CD4-positive, alpha-beta T cell treated with Interleukin-12 subunit alpha and Interleukin-12 subunit beta, for 1 hour (primary cell): Measurements from ENCODE around the gene REV1.
"Not testable (repeated sequence)": the region's sequence is repeated elsewhere in the genome, so short reads cannot be mapped to it uniquely, and the experiment has no call there.

Source experiments
- DNase-seq: peaks from one replicate; pipeline ENCODE4 v3.0.0-alpha.2; 2020

REV1 gene

GRCh38 chr2:99399795-99400194 is 90.0 kb downstream of the REV1 start:
- no peak for DNase-seq

- DNase-seq: no peak
Observed at GRCh38 chr2:99399063-99399462, 90.8 kb downstream of the REV1 start.

- DNase-seq: no peak
Observed at GRCh38 chr2:99398303-99398702, 91.5 kb downstream of the REV1 start.

GRCh38 chr2:99397266-99397920 is 92.4 kb downstream of the REV1 start:
- no peak for DNase-seq

GRCh38 chr2:99395589-99396130 is 94.2 kb downstream of the REV1 start:
- no peak for DNase-seq

DNA sequence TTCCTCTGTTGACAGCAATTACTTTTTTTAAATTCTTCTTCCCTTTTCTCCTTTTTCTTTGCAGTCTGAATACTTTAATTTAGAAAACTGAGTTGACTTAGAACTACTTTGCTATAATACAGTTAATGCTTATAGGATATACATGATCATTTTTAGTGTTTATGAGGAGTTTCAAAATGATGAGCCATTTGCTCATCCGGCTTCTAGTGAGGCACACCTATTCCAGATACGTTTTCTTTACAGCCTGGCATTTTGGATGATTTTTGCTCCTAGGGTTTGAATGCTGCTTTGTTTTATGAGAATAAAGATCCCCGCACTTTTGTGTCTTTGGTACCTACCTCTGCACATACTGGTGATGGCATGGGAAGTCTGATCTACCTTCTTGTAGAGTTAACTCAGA is 99.9 kb downstream of the REV1 start:
- no peak for DNase-seq

GRCh38 chr2:99389371-99389770 is 100.4 kb downstream of the REV1 start:
- no peak for DNase-seq

DNA sequence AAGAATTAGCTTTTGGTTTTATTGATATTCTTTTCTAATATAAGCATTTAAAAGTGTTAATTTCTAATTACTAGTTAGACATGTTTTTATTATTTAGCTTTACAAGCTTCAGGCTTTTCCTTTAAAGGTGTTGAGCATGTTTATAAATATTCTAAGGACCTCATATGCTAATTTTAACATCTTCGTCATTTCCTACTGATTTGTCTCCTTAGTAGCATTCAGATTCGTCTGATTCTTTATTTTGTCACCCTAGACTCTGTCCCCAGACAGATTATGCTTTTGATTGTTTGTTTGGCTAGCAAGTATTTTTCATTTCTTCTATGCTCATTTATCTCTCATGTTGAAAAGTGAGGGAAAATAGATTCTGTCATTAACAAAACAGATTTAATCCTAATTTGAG is 100.9 kb downstream of the REV1 start:
- DNase-seq: no peak

GRCh38 chr2:99386011-99386410 is 103.8 kb downstream of the REV1 start:
- DNase-seq: no peak

- DNase-seq: no peak
Observed at GRCh38 chr2:99382143-99382542, 107.7 kb downstream of the REV1 start.

DNA sequence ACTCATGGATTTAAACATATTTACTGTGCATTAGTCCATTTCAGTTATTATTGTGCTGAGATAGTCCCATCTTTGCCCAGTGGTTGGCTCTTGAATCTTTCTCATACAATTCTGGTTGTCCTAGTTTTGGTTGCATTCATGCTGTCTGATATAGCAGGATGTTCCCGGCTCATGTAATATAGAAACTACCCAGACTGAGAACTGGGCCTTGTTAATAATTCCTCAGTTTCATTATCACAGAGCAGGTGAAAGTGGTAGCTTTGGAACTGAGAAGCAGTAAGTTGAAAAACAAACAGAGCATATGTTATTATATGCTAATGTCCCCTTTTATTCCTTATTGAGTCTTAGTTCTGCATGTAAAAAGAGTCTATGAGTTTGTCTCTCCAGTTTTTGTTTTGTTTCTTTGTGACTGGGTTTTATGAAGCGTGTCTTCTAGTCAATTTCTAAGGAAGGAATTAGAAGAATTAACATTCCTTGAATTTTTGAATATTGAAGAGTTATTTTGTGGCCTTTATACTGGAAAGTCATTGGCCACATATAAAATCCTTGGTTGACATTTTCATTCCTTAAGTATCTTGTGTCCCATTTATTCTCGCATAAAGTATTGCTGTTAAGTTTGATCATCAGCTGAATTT is 109.3 kb downstream of the REV1 start:
- DNase-seq: no peak

DNA sequence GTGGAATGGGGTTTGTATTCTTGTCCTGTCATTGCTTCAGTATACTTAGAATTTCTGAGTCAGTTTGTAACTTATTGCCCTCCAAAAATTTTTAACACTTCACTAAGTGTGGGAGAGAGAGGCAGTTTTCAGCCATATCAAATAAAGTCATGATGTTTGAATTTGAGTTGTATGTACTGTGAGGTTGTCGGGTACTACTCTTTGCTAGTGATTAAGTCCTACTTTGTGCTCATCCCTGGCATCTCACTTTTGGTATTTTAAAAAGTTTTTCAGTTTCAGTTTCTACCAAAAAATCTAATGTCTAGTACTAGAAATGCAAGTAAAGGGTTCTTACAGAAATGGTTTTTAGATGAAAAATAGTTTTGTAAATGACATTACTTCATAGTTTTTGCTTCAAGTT is 111.9 kb downstream of the REV1 start:
- DNase-seq: no peak

GRCh38 chr2:99376254-99376864 is 113.5 kb downstream of the REV1 start:
- DNase-seq: no peak

- DNase-seq: no peak
Observed at GRCh38 chr2:99374747-99375146, 115.1 kb downstream of the REV1 start.

DNA sequence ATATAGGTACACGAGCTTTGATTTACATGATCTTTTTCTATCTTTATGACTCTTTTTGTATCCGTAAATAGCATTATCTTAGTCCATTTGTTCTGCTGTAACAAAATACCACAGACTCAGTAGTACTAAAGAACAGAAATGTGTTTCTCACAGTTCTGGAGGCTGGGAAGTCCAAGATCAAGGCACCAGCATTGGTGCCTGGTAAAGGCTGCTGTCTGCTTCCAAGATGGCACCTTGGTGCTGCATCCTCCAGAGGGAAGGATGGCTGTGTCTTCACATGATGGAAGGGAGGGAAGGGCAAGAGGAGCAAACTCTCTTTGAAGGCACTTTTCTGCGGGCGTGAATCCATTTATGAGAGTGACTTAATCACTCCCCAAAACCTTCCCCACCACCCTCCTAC is 116.7 kb downstream of the REV1 start:
- no peak for DNase-seq

GRCh38 chr2:99368854-99369253 is 121.0 kb downstream of the REV1 start:
- not testable (repeated sequence) for DNase-seq

GRCh38 chr2:99365661-99366060 is 124.2 kb downstream of the REV1 start:
- no peak for DNase-seq

DNA sequence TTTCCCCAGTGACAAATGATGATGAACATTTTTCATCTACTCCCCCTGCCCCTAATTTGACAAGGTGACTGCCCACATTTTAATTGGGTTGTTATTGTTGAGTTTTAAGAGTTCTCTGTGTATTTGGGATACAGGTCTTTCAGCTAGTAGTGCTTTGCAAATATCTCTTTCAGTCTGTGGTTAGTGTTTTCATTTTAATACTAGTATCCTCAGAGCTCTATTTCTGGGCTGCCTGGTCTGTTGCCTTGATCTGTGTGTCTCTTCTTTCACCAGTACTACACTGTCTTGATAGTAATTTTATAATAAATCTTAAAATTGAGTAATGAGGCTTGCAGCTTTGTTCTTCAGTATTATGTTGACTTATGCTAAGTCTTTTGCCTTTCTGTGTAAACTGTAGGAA is 133.0 kb downstream of the REV1 start:
- no peak for DNase-seq

DNA sequence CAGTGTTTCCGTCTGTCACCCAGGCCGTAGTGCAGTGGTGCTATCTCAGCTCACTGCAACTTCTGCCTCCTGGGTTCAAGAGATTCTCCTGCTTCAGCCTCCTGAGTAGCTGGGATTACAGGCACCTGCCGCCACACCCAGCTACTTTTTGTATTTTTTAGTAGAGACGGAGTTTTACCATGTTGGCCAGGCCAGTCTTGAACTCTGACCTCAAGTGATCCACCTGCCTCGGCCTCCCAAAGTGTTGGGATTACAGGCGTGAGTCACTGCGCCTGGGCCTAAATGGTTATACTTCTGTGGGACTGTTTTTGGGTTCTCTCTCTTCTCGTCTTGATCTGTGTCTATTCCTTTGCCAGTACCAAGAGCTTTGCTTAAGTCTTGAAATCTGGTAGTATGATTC is 135.0 kb downstream of the REV1 start:
- not testable (repeated sequence) for DNase-seq

DNA sequence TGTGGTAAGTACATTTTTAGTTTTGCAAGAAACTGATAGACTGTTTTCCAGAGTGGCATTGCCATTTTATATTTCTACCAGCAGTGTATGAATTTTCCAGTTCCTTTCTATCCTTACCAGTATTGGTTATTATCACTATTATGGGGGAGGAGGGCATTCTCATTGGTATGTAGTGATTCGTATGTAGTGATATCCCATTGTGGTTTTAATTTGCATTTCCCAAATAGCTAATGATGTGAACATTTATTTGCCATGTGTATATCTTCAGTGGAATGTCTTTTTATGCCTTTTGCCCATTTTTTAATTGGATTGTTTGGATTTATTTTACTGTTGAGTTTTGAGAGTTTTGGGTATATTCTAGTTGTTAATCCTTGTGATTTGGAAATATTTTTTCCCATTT is 135.7 kb downstream of the REV1 start:
- no peak for DNase-seq
